ENCODE results near the gene BRIP1. TPM values are rescaled to one million over a fixed set of nuclear protein-coding genes. Genes with fewer than 3 reads are reported as not detected.

BRIP1 gene
- total RNA-seq, 1 donor from 2014 or later = not detected

- no peak for TF ChIP-seq CTCF (IDR thresholded peaks at IDR 0.05)
- no peak overlapping the region for H3K4me3 ChIP-seq
- intact Hi-C loops (cut with DNase I) = no loop called here
Measured at GRCh38 chr17:61761827-61762226, 101.5 kb downstream of the BRIP1 start.

GRCh38 chr17:61759362-61759761 lies 104.0 kb downstream of the BRIP1 start:
- no peak for DNase-seq (ENCODE audit: low spot score in 2 of 2)
- Histone ChIP-seq H3K9me3 (no peaks in the 10 kb centered on the region), H3K36me3 (no peaks in the 10 kb centered on the region), H3K4me3 (no peak overlapping the region), H3K27me3 (no peaks in the 10 kb centered on the region), H3K27ac (no peak overlapping the region), H3K4me1 (no peaks in the 10 kb centered on the region)
- intact Hi-C loops (cut with DNase I) = no loop called here
- TF ChIP-seq CTCF (IDR thresholded peaks at IDR 0.05) = no peak

More at GRCh38 chr17:61761827-61762226, 101.5 kb downstream of the BRIP1 start:
- no peaks in the 10 kb centered on the region for H3K4me1 ChIP-seq
- DNase-seq (ENCODE audit: low spot score in 2 of 2) = no peak
- H3K36me3 ChIP-seq = no peaks in the 10 kb centered on the region
- no peak overlapping the region for H3K27ac ChIP-seq
- H3K9me3 ChIP-seq = no peaks in the 10 kb centered on the region
- H3K27me3 ChIP-seq = no peaks in the 10 kb centered on the region

- H3K36me3 ChIP-seq = no peaks in the 10 kb centered on the region
- no peaks in the 10 kb centered on the region for H3K4me1 ChIP-seq
- intact Hi-C loops (cut with DNase I) = no loop called here
- no peak overlapping the region for H3K4me3 ChIP-seq
- H3K27me3 ChIP-seq = no peaks in the 10 kb centered on the region
- DNase-seq (ENCODE audit: low spot score in 2 of 2) = no peak
- H3K27ac ChIP-seq = no peak overlapping the region
- H3K9me3 ChIP-seq = no peaks in the 10 kb centered on the region
- TF ChIP-seq CTCF (IDR thresholded peaks at IDR 0.05) = no peak
Measured at GRCh38 chr17:61758430-61758829, 104.9 kb downstream of the BRIP1 start.

GRCh38 chr17:61757168-61757567 lies 106.2 kb downstream of the BRIP1 start:
- H3K27me3 ChIP-seq = no peaks in the 10 kb centered on the region
- H3K9me3 ChIP-seq = no peaks in the 10 kb centered on the region
- H3K36me3 ChIP-seq = no peaks in the 10 kb centered on the region
- intact Hi-C loops (cut with DNase I) = no loop called here
- no peak for DNase-seq (ENCODE audit: low spot score in 2 of 2)
- no peaks in the 10 kb centered on the region for H3K4me1 ChIP-seq
- TF ChIP-seq CTCF (IDR thresholded peaks at IDR 0.05) = no peak
- H3K27ac ChIP-seq = no peak overlapping the region
- H3K4me3 ChIP-seq = no peak overlapping the region

- Histone ChIP-seq H3K9me3 (no peaks in the 10 kb centered on the region), H3K27me3 (no peaks in the 10 kb centered on the region), H3K36me3 (no peaks in the 10 kb centered on the region), H3K4me3 (no peak overlapping the region), H3K4me1 (no peaks in the 10 kb centered on the region), H3K27ac (no peak overlapping the region)
- DNase-seq (ENCODE audit: low spot score in 2 of 2) = no peak
- intact Hi-C loops (cut with DNase I) = no loop called here
- no peak for TF ChIP-seq CTCF (IDR thresholded peaks at IDR 0.05)
Measured at GRCh38 chr17:61756561-61756960, 106.8 kb downstream of the BRIP1 start.

- intact Hi-C loops (cut with DNase I) = no loop called here
- no peak for TF ChIP-seq CTCF (IDR thresholded peaks at IDR 0.05)
- Histone ChIP-seq H3K27ac (no peak overlapping the region), H3K4me3 (no peak overlapping the region), H3K4me1 (no peaks in the 10 kb centered on the region), H3K36me3 (no peaks in the 10 kb centered on the region), H3K27me3 (no peaks in the 10 kb centered on the region), H3K9me3 (no peaks in the 10 kb centered on the region)
- DNase-seq (ENCODE audit: low spot score in 2 of 2) = no peak
Measured at GRCh38 chr17:61755668-61756067, 107.7 kb downstream of the BRIP1 start.
